Hepatocyte (in vitro differentiated cells): ENCODE data around the gene TGFB1I1.

ENCODE experiments used
- CTCF ChIP-seq: fragments of 200-600 bp; sonication (generic); IDR thresholded peaks from 2 replicates; pipeline ENCODE4 v1.5.1; 2016; ENCODE audit warnings: antibody characterized with exemption, mild to moderate bottlenecking; ENCODE audit not compliant: poor library complexity
- EZH2 ChIP-seq: fragments of 200-600 bp; sonication (generic); IDR thresholded peaks from 2 replicates; pipeline ENCODE4 v1.6.1; 2016; ENCODE audit warnings: antibody characterized with exemption, mild to moderate bottlenecking, borderline replicate concordance

GRCh38 chr16:31465788-31466370 is 6.1 kb upstream of the TGFB1I1 start:
- TF ChIP-seq CTCF (no peak), EZH2 (no peak)
